ENCODE measurements around the gene CNMD.
"Not testable (repeated sequence)": the region's sequence is repeated elsewhere in the genome, so short reads cannot be mapped to it uniquely, and the experiment has no call there.

DNA sequence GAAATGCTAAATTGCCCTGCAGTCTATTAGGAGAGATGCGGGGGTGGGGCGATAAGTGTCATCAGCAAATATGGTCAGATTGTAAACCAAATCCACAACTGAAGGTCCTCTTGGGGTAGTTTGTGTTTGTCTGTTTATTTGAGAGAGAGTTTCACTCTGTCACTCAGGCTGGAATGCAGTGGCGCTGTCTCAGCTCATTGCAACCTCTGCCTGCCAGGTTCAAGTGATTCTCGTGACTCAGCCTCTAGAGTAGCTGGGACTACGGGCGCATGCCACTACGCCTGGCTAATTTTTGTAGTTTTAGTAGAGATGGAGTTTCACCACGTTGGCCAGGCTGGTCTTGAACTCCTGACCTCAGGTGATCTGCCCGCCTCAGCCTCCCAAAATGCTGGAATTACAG is 53.8 kb downstream of the CNMD start:
- TF ChIP-seq, protein P1, sequence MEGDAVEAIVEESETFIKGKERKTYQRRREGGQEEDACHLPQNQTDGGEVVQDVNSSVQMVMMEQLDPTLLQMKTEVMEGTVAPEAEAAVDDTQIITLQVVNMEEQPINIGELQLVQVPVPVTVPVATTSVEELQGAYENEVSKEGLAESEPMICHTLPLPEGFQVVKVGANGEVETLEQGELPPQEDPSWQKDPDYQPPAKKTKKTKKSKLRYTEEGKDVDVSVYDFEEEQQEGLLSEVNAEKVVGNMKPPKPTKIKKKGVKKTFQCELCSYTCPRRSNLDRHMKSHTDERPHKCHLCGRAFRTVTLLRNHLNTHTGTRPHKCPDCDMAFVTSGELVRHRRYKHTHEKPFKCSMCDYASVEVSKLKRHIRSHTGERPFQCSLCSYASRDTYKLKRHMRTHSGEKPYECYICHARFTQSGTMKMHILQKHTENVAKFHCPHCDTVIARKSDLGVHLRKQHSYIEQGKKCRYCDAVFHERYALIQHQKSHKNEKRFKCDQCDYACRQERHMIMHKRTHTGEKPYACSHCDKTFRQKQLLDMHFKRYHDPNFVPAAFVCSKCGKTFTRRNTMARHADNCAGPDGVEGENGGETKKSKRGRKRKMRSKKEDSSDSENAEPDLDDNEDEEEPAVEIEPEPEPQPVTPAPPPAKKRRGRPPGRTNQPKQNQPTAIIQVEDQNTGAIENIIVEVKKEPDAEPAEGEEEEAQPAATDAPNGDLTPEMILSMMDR (IDR thresholded peaks at IDR 0.05; ENCODE audit: borderline replicate concordance, extremely low read depth, low read length, poor library complexity, severe bottlenecking), result not testable (repeated sequence)
- not testable (repeated sequence) for TF ChIP-seq EZH2 (IDR thresholded peaks at IDR 0.05; ENCODE audit: borderline replicate concordance, low read depth, low read length, severe bottlenecking)

Data from DND-41 (cell line).